ENCODE measurements around the gene BABAM2.

- TF ChIP-seq, protein P1, sequence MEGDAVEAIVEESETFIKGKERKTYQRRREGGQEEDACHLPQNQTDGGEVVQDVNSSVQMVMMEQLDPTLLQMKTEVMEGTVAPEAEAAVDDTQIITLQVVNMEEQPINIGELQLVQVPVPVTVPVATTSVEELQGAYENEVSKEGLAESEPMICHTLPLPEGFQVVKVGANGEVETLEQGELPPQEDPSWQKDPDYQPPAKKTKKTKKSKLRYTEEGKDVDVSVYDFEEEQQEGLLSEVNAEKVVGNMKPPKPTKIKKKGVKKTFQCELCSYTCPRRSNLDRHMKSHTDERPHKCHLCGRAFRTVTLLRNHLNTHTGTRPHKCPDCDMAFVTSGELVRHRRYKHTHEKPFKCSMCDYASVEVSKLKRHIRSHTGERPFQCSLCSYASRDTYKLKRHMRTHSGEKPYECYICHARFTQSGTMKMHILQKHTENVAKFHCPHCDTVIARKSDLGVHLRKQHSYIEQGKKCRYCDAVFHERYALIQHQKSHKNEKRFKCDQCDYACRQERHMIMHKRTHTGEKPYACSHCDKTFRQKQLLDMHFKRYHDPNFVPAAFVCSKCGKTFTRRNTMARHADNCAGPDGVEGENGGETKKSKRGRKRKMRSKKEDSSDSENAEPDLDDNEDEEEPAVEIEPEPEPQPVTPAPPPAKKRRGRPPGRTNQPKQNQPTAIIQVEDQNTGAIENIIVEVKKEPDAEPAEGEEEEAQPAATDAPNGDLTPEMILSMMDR (IDR thresholded peaks at IDR 0.05; ENCODE audit: low read length): no peak
- TF ChIP-seq EZH2 (optimal IDR thresholded peaks at IDR 0.05; ENCODE audit: low read depth, low read length): no peak
These were observed 56.1 kb downstream of the BABAM2 start for GRCh38 chr2:27946530-27947060.
